KOPT-K1 (cell line): ENCODE measurements around the gene NFATC1.

Source experiments
- H3K27ac ChIP-seq: fragments of 200-600 bp; sonication (generic); 2 replicates; pipeline ENCODE4 v1.5.1; 2016; ENCODE audit warnings: antibody characterized with exemption, mild to moderate bottlenecking, low read depth, low read length; ENCODE audit not compliant: poor library complexity, severe bottlenecking
- H3K36me3 ChIP-seq: fragments of 200-600 bp; sonication (generic); 2 replicates; pipeline ENCODE4 v1.5.1; 2017; ENCODE audit warnings: antibody characterized with exemption, mild to moderate bottlenecking, low read length, moderate library complexity; ENCODE audit not compliant: insufficient read depth
- H3K9me3 ChIP-seq: fragments of 200-600 bp; sonication (generic); 2 replicates; pipeline ENCODE4 v1.5.1; 2017; ENCODE audit warnings: antibody characterized with exemption, low read length, mild to moderate bottlenecking; ENCODE audit not compliant: insufficient read depth, poor library complexity, severe bottlenecking

NFATC1 gene

DNA sequence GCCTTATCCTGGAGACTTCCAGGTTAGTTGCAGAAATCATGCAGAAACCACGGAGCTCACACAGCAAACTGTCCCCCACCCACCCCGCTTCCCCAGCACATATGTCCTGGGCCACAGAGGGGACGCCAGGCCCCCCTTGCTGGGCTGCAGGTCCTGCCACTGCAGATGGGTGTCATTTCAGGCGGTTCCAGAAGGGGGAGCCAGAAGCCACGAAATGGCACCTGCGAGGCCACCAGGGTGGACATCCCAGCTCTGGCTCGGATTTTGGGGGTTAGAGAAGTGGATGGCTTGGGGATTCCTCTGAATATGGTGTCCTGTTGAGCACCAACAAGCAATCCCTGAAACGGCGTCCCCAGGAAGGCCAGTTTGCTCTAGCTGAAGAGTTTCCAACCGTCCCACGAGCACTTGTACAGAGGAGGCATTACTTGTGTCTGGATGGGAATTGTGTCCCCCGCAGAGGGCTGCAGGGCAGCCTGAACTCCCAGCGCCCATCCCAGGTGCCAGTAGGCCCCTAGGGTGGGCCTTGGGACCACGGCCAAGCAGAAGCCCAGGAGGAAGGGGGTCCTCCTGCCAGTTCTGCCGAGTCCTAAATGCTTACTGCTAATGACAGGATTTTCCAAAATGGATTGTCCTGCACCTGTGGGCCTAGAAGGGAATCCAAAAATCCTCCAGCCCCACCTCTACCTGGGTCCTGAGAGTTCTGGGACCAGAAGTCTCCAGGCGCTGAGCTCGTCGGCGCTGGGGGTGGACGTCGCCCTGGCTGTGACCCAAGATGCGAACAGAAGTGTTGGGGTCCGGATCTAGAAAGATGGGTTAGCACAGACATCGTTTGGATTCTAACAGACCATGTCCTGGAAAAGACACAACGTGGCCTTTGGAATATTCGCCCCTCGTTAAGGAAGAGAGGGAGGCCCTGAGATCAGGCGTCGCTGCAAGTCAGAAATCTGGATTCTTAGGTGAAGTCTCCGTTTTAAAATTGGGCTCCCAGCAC, 14.6 kb upstream of the NFATC1 start:
- H3K36me3 ChIP-seq: peaks cover 21% of the 10 kb centered on the region; the same call in 1 of the 2 replicates
- no peaks in the 10 kb centered on the region for H3K9me3 ChIP-seq
- no peak overlapping the region for H3K27ac ChIP-seq

GRCh38 chr18:79381811-79382311, 13.9 kb upstream of the NFATC1 start:
- H3K27ac ChIP-seq: no peak overlapping the region

GRCh38 chr18:79382681-79383387, 12.9 kb upstream of the NFATC1 start:
- Histone ChIP-seq H3K9me3 (no peaks in the 10 kb centered on the region), H3K27ac (no peak overlapping the region), H3K36me3 (peaks cover 13% of the 10 kb centered on the region; the same call in 1 of the 2 replicates)

More at GRCh38 chr18:79381811-79382311, 13.9 kb upstream of the NFATC1 start:
- Histone ChIP-seq H3K36me3 (peaks cover 21% of the 10 kb centered on the region; the same call in 1 of the 2 replicates), H3K9me3 (no peaks in the 10 kb centered on the region)

DNA sequence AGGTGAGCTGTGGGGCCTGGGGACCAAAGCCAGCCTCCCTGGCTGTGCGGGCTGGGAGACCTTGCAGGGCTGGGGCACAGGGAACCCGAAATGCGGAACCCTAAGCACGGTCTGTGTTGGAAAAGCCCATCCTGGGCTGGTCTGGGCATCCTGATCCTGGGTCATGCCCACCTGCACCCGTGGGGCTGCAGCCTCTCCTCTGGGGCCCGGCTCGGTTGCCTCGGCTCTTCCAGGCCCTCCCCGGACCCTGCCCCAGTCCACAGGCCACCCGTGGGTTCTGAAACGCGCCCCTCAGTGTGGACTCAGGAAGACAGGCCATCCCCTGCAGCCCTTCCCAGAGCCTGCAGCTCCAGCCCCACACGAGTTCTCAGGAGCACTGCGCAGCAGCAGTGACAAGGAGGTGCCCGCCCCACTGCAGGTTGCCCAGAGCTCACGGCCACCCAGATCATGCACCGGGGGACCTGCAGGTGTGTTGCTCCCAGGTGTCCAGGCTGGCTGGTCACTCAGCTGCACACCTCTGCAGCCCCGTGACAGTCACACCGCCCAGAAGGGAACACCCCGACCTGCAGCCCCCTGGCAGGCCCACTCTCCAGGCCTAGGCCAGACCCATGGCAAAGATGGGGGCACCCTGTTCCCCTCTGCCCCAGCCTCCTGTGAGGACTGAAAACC, 12.2 kb upstream of the NFATC1 start:
- no peaks in the 10 kb centered on the region for H3K9me3 ChIP-seq
- peaks cover 6% of the 10 kb centered on the region; the same call in 1 of the 2 replicates for H3K36me3 ChIP-seq
- H3K27ac ChIP-seq: no peak overlapping the region

- peaks cover 3% of the 10 kb centered on the region; the same call in 1 of the 2 replicates for H3K36me3 ChIP-seq
- no peak overlapping the region for H3K27ac ChIP-seq
- H3K9me3 ChIP-seq: no peaks in the 10 kb centered on the region
Observed at GRCh38 chr18:79384151-79384807, 11.5 kb upstream of the NFATC1 start.

- Histone ChIP-seq H3K9me3 (no peaks in the 10 kb centered on the region), H3K36me3 (no peaks in the 10 kb centered on the region), H3K27ac (no peak overlapping the region)
Observed at GRCh38 chr18:79384834-79385233, 10.9 kb upstream of the NFATC1 start.

DNA sequence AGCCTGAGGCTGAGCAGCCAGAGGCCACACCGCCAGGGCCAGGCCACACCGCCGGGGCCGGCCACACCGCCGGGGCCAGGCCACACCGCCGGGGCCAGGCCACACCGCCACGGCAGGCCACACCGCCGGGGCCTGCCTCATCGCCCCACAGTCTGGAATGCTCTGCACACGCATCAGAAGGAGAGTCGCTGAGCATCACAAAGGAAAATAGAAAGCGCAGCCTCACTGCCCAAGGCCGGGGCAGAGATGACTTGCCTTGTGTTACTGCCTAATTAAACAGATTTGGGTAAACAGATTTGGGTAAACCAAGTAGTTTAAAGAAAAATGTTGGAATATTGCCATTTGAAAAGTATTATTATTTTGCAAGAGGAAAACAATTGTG, 10.4 kb upstream of the NFATC1 start:
- Histone ChIP-seq H3K27ac (no peak overlapping the region), H3K36me3 (no peaks in the 10 kb centered on the region), H3K9me3 (no peaks in the 10 kb centered on the region)

- no peak overlapping the region for H3K27ac ChIP-seq
Observed at GRCh38 chr18:79385708-79386341, 9.9 kb upstream of the NFATC1 start.

DNA sequence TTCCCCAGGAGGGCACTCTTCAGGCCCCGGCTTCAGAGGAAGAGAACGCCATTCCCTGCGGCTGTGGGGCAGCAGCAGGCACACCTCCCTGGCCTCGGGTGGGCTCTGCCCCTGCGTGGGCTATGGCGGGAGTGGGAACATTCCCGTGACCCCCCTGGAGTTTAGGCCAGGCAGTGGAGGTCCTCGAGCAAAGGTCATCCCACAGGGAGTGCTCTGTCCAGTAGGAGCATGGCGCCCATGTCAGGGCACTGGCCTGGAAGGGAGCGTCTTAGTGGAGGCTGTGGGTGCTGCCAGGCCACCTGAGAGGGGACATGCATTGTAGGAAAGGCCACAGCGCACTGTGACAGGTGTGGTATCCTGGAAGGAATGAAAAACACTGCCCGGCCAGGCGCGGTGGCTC, 9.2 kb upstream of the NFATC1 start:
- Histone ChIP-seq H3K27ac (no peak overlapping the region), H3K9me3 (no peaks in the 10 kb centered on the region), H3K36me3 (no peaks in the 10 kb centered on the region)

More at GRCh38 chr18:79385708-79386341, 9.9 kb upstream of the NFATC1 start:
- H3K36me3 ChIP-seq: no peaks in the 10 kb centered on the region
- no peaks in the 10 kb centered on the region for H3K9me3 ChIP-seq

DNA sequence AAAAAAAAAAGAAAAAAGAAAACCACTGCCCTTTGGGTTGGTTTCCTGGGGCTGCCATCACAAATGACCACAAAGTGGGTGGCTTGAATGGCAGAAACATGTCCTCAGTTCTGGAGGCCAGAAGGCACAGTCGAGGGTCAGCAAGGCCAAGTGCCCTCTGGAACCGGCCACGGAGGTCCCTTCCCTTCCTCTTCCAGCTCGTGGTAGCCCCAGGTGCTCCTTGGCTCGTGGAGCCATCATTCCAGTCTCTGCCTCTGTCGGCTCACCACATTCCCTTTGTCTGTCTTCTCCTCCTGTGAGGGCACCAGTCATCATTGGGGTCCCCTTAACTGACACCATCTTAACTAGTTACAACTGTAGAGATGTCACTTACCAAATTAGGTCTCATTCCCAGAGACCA, 8.5 kb upstream of the NFATC1 start:
- H3K9me3 ChIP-seq: no peaks in the 10 kb centered on the region
- H3K36me3 ChIP-seq: no peaks in the 10 kb centered on the region
- no peak overlapping the region for H3K27ac ChIP-seq

DNA sequence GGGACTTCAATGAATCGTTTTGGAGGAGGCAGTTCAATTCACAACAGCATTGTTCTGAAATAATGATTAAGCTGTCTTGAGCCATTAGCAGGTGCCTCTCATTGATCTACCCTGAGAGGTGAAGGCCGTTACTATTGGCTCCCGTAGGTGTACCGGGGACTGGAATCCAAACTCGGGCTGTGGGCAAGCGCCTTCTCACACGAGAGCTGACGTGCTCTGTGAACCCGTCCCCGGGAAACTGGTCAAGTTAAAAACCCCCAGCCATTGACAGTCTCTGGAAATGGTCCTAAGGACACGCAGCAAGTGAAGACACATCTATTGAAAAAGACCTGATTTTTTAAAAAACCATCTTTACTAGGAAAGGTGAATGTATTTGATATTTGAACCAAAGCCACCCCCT, 8.1 kb upstream of the NFATC1 start:
- no peaks in the 10 kb centered on the region for H3K9me3 ChIP-seq
- H3K36me3 ChIP-seq: no peaks in the 10 kb centered on the region
- no peak overlapping the region for H3K27ac ChIP-seq

GRCh38 chr18:79388043-79388442, 7.7 kb upstream of the NFATC1 start:
- Histone ChIP-seq H3K27ac (no peak overlapping the region), H3K9me3 (no peaks in the 10 kb centered on the region), H3K36me3 (no peaks in the 10 kb centered on the region)

- Histone ChIP-seq H3K36me3 (no peaks in the 10 kb centered on the region), H3K9me3 (no peaks in the 10 kb centered on the region), H3K27ac (no peak overlapping the region)
Observed at GRCh38 chr18:79389689-79390088, 6.0 kb upstream of the NFATC1 start.

- H3K36me3 ChIP-seq: no peaks in the 10 kb centered on the region
- H3K27ac ChIP-seq: no peak overlapping the region
- no peaks in the 10 kb centered on the region for H3K9me3 ChIP-seq
Observed at GRCh38 chr18:79392226-79392625, 3.5 kb upstream of the NFATC1 start.
